ENCODE results near the gene PREX1. TPM values are rescaled to one million over a fixed set of nuclear protein-coding genes. Genes with fewer than 3 reads are reported as not detected.

Gene PREX1
- total RNA-seq, 2 donors from 2014 or later = 7.4 to 37.9 TPM

DNA sequence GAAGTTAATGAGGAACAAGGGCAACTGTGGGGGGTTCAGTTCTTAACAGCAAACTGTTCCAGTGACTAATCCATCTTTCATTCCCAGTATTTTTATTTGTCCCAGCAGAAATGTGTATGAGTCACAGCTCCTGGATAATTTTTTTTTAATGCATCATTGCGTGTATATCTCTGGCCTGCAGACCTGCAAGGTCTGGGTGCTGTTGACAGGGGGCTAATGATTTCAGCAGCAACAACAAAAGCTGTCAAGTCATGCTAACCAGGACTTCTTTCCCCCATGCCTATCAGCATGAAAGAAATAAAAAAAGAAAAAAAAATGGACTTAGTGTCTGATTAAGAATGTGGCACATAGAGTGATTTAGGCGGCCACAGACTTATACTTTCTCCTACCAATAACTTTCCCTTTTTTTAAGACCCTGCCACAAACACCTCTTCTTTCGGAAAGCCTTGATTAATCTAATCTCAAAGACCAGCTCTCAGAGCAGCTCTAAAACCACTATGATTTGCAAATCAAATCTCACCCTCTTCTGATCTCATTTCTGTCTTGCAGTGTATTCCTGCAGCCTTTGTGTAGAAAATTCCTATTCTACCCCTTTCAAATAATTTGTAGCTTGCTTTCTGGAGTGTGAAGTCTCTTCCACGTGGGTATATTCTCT is 14.2 kb upstream of the PREX1 start:
- no peak overlapping the region for H3K27ac ChIP-seq
- TF ChIP-seq, protein P1, sequence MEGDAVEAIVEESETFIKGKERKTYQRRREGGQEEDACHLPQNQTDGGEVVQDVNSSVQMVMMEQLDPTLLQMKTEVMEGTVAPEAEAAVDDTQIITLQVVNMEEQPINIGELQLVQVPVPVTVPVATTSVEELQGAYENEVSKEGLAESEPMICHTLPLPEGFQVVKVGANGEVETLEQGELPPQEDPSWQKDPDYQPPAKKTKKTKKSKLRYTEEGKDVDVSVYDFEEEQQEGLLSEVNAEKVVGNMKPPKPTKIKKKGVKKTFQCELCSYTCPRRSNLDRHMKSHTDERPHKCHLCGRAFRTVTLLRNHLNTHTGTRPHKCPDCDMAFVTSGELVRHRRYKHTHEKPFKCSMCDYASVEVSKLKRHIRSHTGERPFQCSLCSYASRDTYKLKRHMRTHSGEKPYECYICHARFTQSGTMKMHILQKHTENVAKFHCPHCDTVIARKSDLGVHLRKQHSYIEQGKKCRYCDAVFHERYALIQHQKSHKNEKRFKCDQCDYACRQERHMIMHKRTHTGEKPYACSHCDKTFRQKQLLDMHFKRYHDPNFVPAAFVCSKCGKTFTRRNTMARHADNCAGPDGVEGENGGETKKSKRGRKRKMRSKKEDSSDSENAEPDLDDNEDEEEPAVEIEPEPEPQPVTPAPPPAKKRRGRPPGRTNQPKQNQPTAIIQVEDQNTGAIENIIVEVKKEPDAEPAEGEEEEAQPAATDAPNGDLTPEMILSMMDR (IDR thresholded peaks at IDR 0.05) = no peak
- TF ChIP-seq POLR2AphosphoS5 (IDR thresholded peaks at IDR 0.05) (no peak), POLR2A (IDR thresholded peaks at IDR 0.05) (no peak)

DNA sequence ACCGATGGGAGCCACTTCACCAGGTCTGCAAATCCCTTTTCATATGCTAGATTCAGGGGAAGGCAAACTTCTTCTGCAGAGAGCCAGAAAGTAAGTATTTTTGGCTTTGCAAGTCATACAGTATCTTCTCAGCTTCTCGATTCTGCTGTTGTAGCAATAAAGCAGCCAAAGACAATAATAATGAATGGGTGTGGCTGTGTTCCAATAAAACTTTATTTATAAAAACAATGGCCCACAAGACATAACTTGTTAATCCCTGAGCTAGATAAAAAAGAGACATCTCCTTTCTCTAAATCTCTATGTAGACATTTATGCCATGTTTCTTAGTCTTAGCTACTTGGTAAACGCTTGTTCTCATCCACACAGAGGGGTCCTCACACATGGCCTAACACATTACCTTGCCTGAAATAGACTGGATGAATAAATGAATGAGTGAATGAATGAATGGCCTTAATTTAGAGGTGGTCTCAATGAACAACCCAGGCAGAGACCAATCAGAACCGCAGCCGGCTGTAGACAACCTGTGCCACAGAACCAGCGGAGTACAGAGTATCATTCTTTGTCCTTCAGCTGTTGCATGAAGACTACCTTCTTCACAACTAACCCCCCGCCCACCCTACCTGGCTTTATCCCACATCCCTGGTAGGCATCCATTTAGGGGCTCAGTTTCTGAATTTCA is 13.5 kb upstream of the PREX1 start:
- no peak for DNase-seq (ENCODE audit: low spot score)
- H3K4me1 ChIP-seq (replicated peaks) = no peaks in the 10 kb centered on the region
- TF ChIP-seq, protein P1 (IDR thresholded peaks at IDR 0.05) = no peak
- TF ChIP-seq POLR2AphosphoS5 (IDR thresholded peaks at IDR 0.05) (no peak), POLR2A (IDR thresholded peaks at IDR 0.05) (no peak)
- H3K36me3 ChIP-seq = no peaks in the 10 kb centered on the region
- no peak overlapping the region for H3K4me3 ChIP-seq
- no peak overlapping the region for H3K27ac ChIP-seq
- no peaks in the 10 kb centered on the region for H3K27me3 ChIP-seq (replicated peaks; ENCODE audit: insufficient read depth)
- intact Hi-C loops (cut with DNase I) = no loop called here
- no peaks in the 10 kb centered on the region for H3K9me3 ChIP-seq
- WGBS = 67% methylated on average over 7 of the region's 7 CpGs

More for the DNA sequence above, 14.2 kb upstream of the PREX1 start:
- Histone ChIP-seq H3K4me3 (no peak overlapping the region), H3K9me3 (no peaks in the 10 kb centered on the region), H3K36me3 (no peaks in the 10 kb centered on the region), H3K4me1 (replicated peaks) (no peaks in the 10 kb centered on the region), H3K27me3 (replicated peaks; ENCODE audit: insufficient read depth) (no peaks in the 10 kb centered on the region)
- intact Hi-C loops (cut with DNase I) = no loop called here
- 52% methylated on average over 4 of the region's 4 CpGs for WGBS
- no peak for DNase-seq (ENCODE audit: low spot score)

DNA sequence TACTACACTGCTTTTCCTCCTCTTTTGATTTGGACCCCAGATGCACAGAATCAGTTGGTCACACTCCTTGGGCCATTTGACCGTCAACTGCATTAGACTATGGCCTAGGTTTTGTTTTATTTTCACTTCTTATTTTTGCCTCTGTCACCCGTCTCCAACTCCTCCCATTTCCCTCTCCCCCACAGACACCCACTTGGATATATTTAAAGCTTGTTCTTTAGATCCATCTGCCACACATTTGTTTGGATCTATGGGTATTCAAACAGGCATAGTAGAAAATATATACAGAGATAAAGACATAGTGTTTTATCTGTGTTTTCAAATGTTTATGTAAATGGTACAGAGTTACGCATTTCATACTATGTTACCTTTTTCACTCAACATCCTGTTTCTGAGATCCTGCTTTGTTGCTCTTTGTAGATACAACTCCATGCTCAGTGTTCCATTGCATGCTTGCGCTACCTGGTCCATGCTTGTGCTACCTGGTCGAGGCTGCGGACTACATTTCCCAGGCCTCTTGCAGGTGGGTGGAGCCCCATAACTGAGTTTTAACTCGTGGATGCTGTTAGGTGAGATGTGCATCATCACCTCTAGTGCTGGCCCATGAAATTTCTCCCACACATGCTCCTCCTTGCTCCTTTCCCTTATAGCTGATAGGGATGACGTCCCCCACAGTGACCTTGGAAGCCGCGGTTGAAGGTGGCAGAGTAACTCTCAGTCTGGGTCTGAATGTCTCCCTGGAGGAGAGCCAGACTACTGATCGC is 11.5 kb upstream of the PREX1 start:
- TF ChIP-seq, protein P1 (IDR thresholded peaks at IDR 0.05) = no peak
- TF ChIP-seq POLR2AphosphoS5 (IDR thresholded peaks at IDR 0.05) (no peak), POLR2A (IDR thresholded peaks at IDR 0.05) (no peak)
- no peaks in the 10 kb centered on the region for H3K9me3 ChIP-seq
- no peaks in the 10 kb centered on the region for H3K4me1 ChIP-seq (replicated peaks)
- 69% methylated on average over 11 of the region's 11 CpGs for WGBS
- DNase-seq (ENCODE audit: low spot score) = no peak
- intact Hi-C loops (cut with DNase I) = no loop called here
- no peaks in the 10 kb centered on the region for H3K27me3 ChIP-seq (replicated peaks; ENCODE audit: insufficient read depth)
- no peak overlapping the region for H3K27ac ChIP-seq
- no peak overlapping the region for H3K4me3 ChIP-seq
- no peaks in the 10 kb centered on the region for H3K36me3 ChIP-seq

DNA sequence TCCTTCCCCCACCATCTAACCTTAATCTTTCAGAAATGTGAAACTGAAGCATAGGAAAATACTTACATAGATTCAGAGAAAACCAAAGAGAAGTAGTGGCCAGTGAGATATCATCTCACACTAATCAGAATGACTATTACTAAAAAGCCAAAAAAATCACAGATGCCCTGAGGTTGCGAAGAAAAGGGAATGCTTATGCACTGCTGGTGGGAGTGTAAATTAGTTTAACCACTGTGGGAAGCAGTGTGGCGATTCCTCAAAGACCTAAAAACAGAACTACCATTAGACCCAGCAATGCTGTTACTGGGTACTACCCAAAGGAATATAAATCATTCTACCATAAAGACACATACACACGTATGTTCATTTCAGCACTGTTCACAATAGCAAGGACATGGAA is 9.2 kb upstream of the PREX1 start:
- DNase-seq (ENCODE audit: low spot score) = no peak
- H3K4me3 ChIP-seq = no peak overlapping the region
- no peaks in the 10 kb centered on the region for H3K36me3 ChIP-seq
- no peaks in the 10 kb centered on the region for H3K27me3 ChIP-seq (replicated peaks; ENCODE audit: insufficient read depth)
- H3K9me3 ChIP-seq = no peaks in the 10 kb centered on the region
- TF ChIP-seq, protein P1 (IDR thresholded peaks at IDR 0.05) = no peak
- TF ChIP-seq POLR2A (IDR thresholded peaks at IDR 0.05) (no peak), POLR2AphosphoS5 (IDR thresholded peaks at IDR 0.05) (no peak)
- H3K4me1 ChIP-seq (replicated peaks) = no peaks in the 10 kb centered on the region
- H3K27ac ChIP-seq = no peak overlapping the region
- 92% methylated on average over 3 of the region's 3 CpGs for WGBS
- intact Hi-C loops (cut with DNase I) = no loop called here

Measured in prostate gland (tissue), 2 donors.